ENCODE measurements around the gene CD19. TPM values are rescaled to one million over a fixed set of nuclear protein-coding genes. Genes with fewer than 3 reads are reported as not detected.

The CD19 gene
- total RNA-seq, 2 donors from 2014 or later: 0.24 TPM; not detected in 1

DNA sequence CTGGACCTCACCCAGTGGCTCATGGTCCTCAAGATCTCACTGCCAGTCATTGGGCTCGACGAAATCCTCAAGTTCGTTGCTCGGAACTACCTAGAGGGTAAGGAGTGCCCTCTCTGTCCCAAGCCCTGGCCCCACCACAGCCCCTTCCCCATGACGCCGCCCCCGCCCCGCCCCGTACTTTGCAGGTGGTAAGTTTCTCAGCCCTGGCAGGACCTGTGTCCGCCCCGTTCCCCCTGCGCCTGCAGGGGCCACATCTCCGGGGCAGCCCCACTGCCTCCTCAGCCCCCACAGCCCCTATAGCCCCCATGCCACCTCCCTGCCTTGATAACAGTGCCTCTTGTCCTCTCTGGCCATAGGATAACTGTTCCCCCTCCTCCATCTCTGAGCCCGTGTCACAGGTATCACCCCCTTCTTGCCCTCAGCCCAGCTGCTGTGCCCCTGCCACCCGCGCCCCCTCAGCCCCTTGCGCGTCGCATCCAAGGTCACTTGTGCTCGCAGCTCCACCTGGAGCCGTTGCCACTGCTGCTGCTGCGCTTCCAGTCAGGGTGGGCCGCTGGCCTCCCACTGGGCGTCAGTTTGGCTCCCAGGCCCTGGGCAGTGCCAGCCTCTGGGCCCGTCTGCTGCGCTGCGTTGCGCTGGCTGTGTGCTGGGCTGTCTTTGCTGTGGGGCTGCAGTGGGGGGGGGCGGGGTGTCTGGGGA is 28.3 kb upstream of the CD19 start:
- no peak overlapping the region for H3K4me3 ChIP-seq
- H3K27me3 ChIP-seq: no peaks in the 10 kb centered on the region
- peaks cover 19% of the 10 kb centered on the region for H3K36me3 ChIP-seq
- H3K27ac ChIP-seq: no peak overlapping the region
- no peaks in the 10 kb centered on the region for H3K9me3 ChIP-seq
- DNase-seq (ENCODE audit: low spot score): no peak
- H3K4me1 ChIP-seq: no peaks in the 10 kb centered on the region
- TF ChIP-seq CTCF (IDR thresholded peaks at IDR 0.05): no peak

GRCh38 chr16:28904363-28904762 is 27.4 kb upstream of the CD19 start:
- H3K27ac ChIP-seq: no peak overlapping the region
- TF ChIP-seq CTCF (IDR thresholded peaks at IDR 0.05): no peak
- no peaks in the 10 kb centered on the region for H3K9me3 ChIP-seq
- no peaks in the 10 kb centered on the region for H3K27me3 ChIP-seq
- no peak for DNase-seq (ENCODE audit: low spot score)
- no peak overlapping the region for H3K4me3 ChIP-seq
- no peaks in the 10 kb centered on the region for H3K4me1 ChIP-seq
- peaks cover 25% of the 10 kb centered on the region for H3K36me3 ChIP-seq

DNA sequence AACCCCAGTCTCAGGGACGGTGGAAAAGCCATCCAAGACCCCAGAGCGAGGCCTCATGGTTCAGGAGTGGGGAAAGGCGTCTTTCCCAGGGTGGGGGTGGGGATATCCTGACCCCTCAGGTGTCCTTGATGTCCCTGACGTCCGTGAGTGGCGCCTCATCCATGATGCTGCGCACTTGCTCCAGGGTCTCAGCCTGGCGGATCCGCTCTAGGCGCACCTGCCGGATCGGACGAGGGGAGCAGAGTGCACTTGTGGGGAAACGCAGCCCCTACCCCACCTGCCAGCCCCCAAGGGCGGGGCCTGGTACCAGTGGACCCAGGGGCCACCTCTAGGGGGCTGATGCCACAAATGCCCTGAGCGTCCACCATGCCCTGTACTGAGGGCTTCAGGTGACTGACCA is 26.9 kb upstream of the CD19 start:
- Histone ChIP-seq H3K4me3 (no peak overlapping the region), H3K9me3 (no peaks in the 10 kb centered on the region), H3K27me3 (no peaks in the 10 kb centered on the region), H3K36me3 (peaks cover 25% of the 10 kb centered on the region), H3K4me1 (no peaks in the 10 kb centered on the region), H3K27ac (no peak overlapping the region)
- no peak for TF ChIP-seq CTCF (IDR thresholded peaks at IDR 0.05)
- DNase-seq (ENCODE audit: low spot score): no peak

DNA sequence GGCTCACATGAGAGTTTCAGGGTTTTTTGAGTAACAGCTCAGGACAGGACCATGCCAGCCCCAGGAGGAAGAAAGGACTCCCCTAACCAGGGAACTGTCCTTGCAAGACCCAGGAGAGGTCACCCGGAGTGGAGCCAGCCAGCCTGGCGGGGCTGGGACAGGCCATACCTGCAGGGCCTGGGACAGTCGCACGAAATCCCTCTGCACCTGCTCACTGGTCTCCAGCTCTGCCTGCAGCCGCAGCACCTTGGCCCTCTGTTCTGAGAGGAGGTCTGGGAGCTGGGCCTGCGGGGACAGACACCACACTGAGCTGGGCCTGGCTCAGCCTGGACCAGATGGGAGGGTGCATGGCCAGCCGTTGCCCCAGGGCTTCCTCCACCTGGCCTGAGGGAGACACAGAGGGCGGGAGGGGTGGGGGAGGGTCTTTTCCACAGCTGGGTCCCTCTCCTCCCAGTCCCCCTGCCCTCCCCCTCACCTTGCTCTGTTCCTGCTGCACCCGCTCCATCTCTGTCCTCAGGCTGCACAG is 26.5 kb upstream of the CD19 start:
- H3K4me1 ChIP-seq: no peaks in the 10 kb centered on the region
- DNase-seq (ENCODE audit: low spot score): no peak
- H3K9me3 ChIP-seq: no peaks in the 10 kb centered on the region
- H3K4me3 ChIP-seq: no peak overlapping the region
- no peak overlapping the region for H3K27ac ChIP-seq
- no peak for TF ChIP-seq CTCF (IDR thresholded peaks at IDR 0.05)
- H3K36me3 ChIP-seq: peaks cover 27% of the 10 kb centered on the region
- no peaks in the 10 kb centered on the region for H3K27me3 ChIP-seq

GRCh38 chr16:28905800-28906372 is 25.9 kb upstream of the CD19 start:
- Histone ChIP-seq H3K4me1 (no peaks in the 10 kb centered on the region), H3K9me3 (no peaks in the 10 kb centered on the region), H3K36me3 (peaks cover 33% of the 10 kb centered on the region), H3K27me3 (no peaks in the 10 kb centered on the region), H3K4me3 (no peak overlapping the region), H3K27ac (no peak overlapping the region)
- DNase-seq (ENCODE audit: low spot score): no peak
- TF ChIP-seq CTCF (IDR thresholded peaks at IDR 0.05): no peak
